ENCODE results near the gene N4BP2.

GRCh38 chr4:40118861-40119260 lies 62.2 kb downstream of the N4BP2 start:
- no peak for TF ChIP-seq CTCF (IDR thresholded peaks at IDR 0.05; ENCODE audit: low read length)
- TF ChIP-seq EZH2 (IDR thresholded peaks at IDR 0.05; ENCODE audit: borderline replicate concordance, low read length) = no peak

Measured in OCI-LY1 (cell line).